Medulla oblongata (tissue), 1 donor: Measurements from ENCODE around the gene TRPC3.
A peak's percentile ranks its signal among the peaks of the same experiment; 100 is the strongest.

Experiments
- DNase-seq: peaks from one replicate; pipeline ENCODE4 v3.0.0-alpha.2; 2015; ENCODE audit errors: extremely low spot score

The TRPC3 gene

DNA sequence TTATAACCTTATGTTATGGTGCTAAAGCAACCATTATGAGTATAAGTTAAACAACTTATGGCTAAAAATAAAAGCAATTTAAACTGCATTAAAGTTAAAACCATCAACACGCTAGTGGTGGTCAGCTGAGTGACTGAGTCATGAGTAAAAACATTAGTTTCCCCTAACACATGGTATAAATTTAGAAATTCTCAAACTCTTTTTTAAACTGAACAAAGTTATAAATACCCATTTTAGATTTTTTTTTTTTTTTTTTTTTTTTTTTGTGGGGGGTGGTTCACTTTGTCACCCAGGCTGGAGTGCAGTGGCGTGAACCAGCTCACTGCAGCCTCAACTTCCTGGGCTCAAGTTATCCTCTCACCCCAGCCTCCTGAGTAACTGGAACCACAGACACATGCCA, 76.2 kb downstream of the TRPC3 start:
- DNase-seq = no peak

DNA sequence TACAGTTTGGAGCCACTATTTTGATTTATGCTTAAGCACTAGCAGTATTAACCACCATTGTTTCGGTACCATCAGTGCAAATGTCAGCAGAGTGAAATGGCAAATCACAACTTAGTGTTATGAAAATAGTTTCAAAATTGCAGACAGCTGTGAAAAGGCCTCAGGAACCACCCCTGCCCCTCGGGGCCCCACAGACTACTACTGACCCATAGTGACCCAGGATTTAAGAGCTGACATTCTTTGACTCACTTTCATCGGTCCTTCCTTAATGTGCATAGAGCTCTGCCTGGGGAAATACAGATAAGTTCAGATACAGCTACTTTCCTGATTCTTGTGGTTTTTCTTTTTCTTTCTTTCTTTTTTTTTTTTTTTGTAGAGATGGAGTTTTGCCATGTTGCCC, 78.3 kb downstream of the TRPC3 start:
- DNase-seq = no peak

DNA sequence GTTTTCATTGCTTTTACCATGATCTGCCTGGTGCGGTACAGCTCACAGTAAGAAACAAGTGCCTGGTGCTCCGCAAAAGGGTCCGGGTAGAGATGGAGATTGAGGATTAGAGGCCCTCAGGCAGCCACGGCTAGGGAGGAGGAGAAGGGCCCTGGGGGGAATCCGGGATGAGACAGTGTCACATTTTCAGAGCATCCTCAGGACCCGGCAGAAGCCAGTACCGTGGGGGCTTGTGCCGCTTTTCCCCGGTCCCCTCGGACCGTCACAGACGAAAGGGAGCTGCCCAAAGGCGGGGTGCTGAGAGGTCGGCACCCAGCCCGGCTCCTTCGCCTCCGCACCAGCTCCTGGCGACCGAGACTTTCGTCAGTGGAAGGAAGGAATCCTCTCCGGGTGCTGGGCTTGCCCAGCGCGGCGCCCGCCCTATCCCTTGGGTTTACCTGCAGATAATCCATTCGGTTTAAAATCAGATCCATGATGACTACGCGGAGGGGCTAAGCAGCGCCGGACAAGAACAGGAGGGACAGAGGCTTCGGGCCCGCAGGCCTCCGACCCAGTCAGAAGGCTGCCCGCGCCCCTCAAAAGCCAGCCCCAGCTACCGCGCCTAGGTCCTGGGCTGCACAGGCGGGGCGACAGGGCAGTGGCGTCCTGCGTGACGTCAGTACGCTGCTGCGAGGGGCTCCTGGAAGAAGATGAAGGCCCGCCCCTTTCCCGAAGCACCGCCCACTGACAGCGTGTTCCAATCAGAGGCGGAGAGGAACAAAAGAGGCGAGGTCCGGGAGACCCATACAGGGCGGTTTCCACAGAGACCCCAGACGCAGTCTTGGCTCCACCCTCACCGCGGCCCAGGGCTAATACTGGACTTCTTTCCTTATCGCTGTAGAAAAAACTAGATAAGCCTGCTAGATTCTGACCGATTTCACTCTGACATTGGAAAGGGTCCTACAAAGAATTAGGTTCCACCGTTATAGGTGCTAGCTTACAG, 81.7 kb downstream of the TRPC3 start, which contains the start of gene BBS7:
BBS7 (minus strand) TSS at position 634 of the 982 bp plus-strand sequence; CDS start at position 473, 161 bp downstream.
- DNase-seq = peak; percentile 98

DNA sequence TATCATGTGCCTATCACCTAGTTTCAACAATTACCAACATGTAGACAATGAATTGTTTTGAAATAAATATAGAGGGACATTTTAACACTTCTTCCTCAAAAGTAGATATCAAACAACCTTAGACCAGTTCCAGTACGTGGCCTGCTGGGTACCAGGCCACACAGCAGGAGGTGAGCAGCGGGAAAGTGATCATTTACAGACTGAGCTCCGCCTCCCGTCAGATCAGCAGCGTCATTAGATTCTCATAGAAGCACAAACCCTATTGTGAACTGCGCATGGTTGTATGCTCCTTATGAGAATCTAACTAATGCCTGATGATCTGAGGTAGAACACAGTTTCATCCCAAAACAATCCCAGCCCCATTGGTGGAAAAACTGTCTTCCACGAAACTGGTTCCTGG, 88.1 kb downstream of the TRPC3 start:
- no peak for DNase-seq

GRCh38 chr4:121861426-121861825, 90.4 kb downstream of the TRPC3 start:
- no peak for DNase-seq

DNA sequence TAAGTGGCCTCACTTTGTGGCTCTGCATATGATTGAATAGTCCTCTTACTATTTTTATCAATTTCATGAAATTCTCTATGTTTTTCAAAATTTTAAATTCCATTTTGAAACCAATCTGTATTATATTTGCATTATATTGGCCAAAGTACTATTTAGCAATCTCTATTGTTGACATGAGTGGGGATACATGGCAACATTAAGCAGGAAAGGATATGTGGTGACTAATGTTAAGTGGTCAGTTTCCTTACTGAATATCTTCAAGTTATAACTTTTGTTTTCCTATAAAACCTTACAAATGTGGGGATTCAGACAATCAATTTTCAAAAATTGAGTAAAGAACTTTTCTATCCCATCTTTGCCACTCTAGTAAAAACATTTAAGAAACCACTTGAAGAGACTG, 91.7 kb downstream of the TRPC3 start:
- DNase-seq = no peak

DNA sequence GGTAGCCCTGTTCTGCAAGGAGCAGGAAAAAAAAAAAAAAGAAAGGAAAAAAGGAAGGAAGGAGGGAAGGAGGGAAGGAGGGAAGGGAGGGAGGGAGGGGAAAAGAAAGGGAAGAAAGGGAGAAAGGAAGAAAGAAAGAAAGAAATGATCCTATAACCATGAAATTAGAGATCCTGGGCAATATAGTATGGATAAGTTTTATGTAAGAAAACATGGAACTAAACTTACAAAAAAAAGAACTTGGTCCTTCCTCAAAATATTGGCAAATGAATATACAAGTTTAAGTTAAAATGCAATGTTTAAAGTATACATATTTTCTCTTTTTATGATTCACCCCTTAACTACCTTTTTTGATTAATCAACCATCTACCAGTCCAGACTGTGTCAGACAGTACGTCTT, 100.5 kb downstream of the TRPC3 start:
- DNase-seq = no peak

DNA sequence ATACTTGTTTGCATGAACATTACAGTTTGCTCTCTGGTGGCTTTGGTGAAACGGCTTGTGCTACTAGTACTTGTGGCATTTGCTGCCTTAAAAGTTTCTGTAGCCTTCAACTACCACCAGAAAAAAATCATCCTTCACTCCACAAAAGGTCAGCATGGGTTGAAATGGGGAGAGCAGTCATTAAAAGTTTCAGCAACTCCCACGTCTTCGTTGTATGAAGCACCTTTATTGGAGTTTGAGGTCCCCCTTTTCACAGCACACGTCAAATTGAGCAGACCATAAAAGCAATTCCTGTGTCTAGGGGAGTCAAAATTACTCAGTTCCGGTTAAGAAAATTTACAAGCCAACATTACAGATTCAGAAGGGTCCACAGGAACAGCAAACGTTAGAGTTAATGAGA, 105.2 kb downstream of the TRPC3 start:
- DNase-seq = no peak

GRCh38 chr4:121842862-121843261, 109.0 kb downstream of the TRPC3 start:
- no peak for DNase-seq

DNA sequence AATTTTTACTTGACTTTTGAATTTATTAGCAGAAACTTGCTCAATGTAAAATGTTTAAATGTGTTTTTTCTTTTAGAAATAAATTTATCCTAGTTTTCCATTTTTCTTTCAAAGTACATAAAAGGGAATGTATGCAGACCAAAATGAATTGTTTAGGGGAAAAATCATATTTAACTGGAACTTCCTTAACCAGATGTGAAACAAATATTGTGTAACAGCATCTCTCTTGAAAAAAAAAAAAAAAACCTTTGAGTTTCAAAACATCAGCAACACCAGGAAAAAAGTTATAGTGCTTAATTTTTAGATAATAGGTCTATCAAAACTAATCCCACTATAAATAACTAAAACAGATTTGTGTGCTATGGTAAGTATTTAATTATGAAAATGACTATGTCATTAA, 113.7 kb downstream of the TRPC3 start:
- DNase-seq = no peak

GRCh38 chr4:121829511-121829910, 122.3 kb downstream of the TRPC3 start:
- no peak for DNase-seq
